Kidney (tissue), 14 donors: ENCODE measurements around the gene KLHL11. TPM values are rescaled to one million over a fixed set of nuclear protein-coding genes. Genes with fewer than 3 reads are reported as not detected.
A peak's percentile ranks its signal among the peaks of the same experiment; 100 is the strongest.

Experiments used
- DNase-seq, 5 donors: peaks; one replicate each; pipeline ENCODE4 v3.0.0-alpha.2; 2013 to 2020
- FAIRE-seq: peaks from 2 replicates; lab custom pipeline; 2012; peaks lifted over from hg19 to GRCh38; lab: Jason Lieb, UNC
- H3K27ac ChIP-seq, 2 donors: one replicate each; pipeline ENCODE4 v1.7.0; 2013; ENCODE audit warnings: low read depth in 2 of 2, low read length in 2 of 2, inconsistent platforms in 1 of 2
- H3K27me3 ChIP-seq: one replicate; pipeline ENCODE4 v1.7.1; 2013; ENCODE audit warnings: low read length, inconsistent platforms; ENCODE audit not compliant: control insufficient read depth, insufficient read depth
- H3K36me3 ChIP-seq, 3 donors: one replicate each; pipeline versions ENCODE4 v1.7.0 to v1.7.1; 2013; ENCODE audit warnings: low read length in 3 of 3, control low read depth in 1 of 3, inconsistent platforms in 1 of 3; ENCODE audit not compliant: insufficient read depth in 3 of 3, control insufficient read depth in 2 of 3
- H3K4me1 ChIP-seq, 3 donors: one replicate each; pipeline versions ENCODE4 v1.7.0 to v1.7.1; 2013; ENCODE audit warnings: low read length in 3 of 3, inconsistent platforms in 1 of 3, low read depth in 1 of 3; ENCODE audit not compliant: control insufficient read depth in 2 of 3, insufficient read depth in 2 of 3
- H3K4me3 ChIP-seq, 3 donors: one replicate each; pipeline versions ENCODE4 v1.7.0 to v1.8.1; 2013; ENCODE audit warnings: low read length in 3 of 3, control low read depth in 1 of 3, inconsistent platforms in 1 of 3
- H3K9ac ChIP-seq, 3 donors: one replicate each; pipeline versions ENCODE4 v1.7.0 to v1.7.1; 2013; ENCODE audit warnings: low read length in 3 of 3, control low read depth in 1 of 3, inconsistent platforms in 1 of 3
- H3K9me3 ChIP-seq, 3 donors: one replicate each; pipeline versions ENCODE4 v1.7.0 to v1.7.1; 2013; ENCODE audit warnings: low read length in 3 of 3, control low read depth in 1 of 3, inconsistent platforms in 1 of 3; ENCODE audit not compliant: control insufficient read depth in 2 of 3, insufficient read depth in 1 of 3
- intact Hi-C: fragments of 100-400 bp; cut with DNase I; formaldehyde crosslinking; loops from one replicate; pipeline ENCODE4 v1.11.1; 2022
- polyA plus RNA-seq: library from polyadenylated mRNA; stranded (reverse); fragments of 350-450 nt; fragmentation: Illumina TruSeq; extraction: RNeasy Lipid Tissue Mini Kit (QIAGEN cat#74804); gene quantifications from one replicate; pipeline ENCODE4 v1.2.3, GENCODE V29; 2014; ENCODE audit warnings: low read depth, low replicate concordance; ENCODE audit not compliant: insufficient read depth
- total RNA-seq: library from RNA; stranded (reverse); fragmentation: NEBNext Ultra II Directional; extraction: Animal tissue kit (Norgen Biotek cat#: 25700); gene quantifications from one replicate; pipeline ENCODE4 v1.2.1, GENCODE V29; 2021
- TF ChIP-seq, protein P1 (sequence below): IDR thresholded peaks from 3 replicates; pipeline ENCODE4 v1.5.1; 2012; ENCODE audit warnings: mild to moderate bottlenecking, moderate library complexity, borderline replicate concordance; ENCODE audit not compliant: insufficient read depth; ENCODE audit errors: extremely low read depth
- donor health status: control.
- donor health status: control.
- donor health status: control.
- donor health status: control.
- donor health status: control.
- donor health status: DM: yes; HTN: yes; CAD: no.
- donor health status: Normal renal cell carcinoma (clear cell type).

KLHL11 gene
- total and polyA plus RNA-seq, 2 donors from 2014 or later, result 0.37 to 16.1 TPM

GRCh38 chr17:41825175-41825845 is 39.9 kb downstream of the KLHL11 start:
- intact Hi-C loops, result no loop called here
- DNase-seq, result peak in 1 of 5 donors; percentile 66
- no peak for FAIRE-seq
- Histone ChIP-seq H3K4me3 (no peak overlapping the region), H3K9me3 (no peaks in the 10 kb centered on the region), H3K27ac (no peak overlapping the region), H3K4me1 (no peaks in the 10 kb centered on the region), H3K27me3 (no peaks in the 10 kb centered on the region), H3K36me3 (peaks cover 5 to 24% (median 7%) of the 10 kb centered on the region in 3 donors), H3K9ac (no peak overlapping the region)
- TF ChIP-seq, protein P1, sequence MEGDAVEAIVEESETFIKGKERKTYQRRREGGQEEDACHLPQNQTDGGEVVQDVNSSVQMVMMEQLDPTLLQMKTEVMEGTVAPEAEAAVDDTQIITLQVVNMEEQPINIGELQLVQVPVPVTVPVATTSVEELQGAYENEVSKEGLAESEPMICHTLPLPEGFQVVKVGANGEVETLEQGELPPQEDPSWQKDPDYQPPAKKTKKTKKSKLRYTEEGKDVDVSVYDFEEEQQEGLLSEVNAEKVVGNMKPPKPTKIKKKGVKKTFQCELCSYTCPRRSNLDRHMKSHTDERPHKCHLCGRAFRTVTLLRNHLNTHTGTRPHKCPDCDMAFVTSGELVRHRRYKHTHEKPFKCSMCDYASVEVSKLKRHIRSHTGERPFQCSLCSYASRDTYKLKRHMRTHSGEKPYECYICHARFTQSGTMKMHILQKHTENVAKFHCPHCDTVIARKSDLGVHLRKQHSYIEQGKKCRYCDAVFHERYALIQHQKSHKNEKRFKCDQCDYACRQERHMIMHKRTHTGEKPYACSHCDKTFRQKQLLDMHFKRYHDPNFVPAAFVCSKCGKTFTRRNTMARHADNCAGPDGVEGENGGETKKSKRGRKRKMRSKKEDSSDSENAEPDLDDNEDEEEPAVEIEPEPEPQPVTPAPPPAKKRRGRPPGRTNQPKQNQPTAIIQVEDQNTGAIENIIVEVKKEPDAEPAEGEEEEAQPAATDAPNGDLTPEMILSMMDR, result no peak

GRCh38 chr17:41824086-41824485 is 41.1 kb downstream of the KLHL11 start:
- Histone ChIP-seq H3K9ac (no peak overlapping the region), H3K36me3 (peaks cover 0 to 16% (median 2%) of the 10 kb centered on the region in 3 donors), H3K9me3 (no peaks in the 10 kb centered on the region), H3K4me3 (no peak overlapping the region), H3K4me1 (no peaks in the 10 kb centered on the region), H3K27me3 (no peaks in the 10 kb centered on the region), H3K27ac (no peak overlapping the region)
- peak in 1 of 5 donors; percentile 51 for DNase-seq
- TF ChIP-seq, protein P1, result no peak
- intact Hi-C loops, result no loop called here
- no peak for FAIRE-seq

DNA sequence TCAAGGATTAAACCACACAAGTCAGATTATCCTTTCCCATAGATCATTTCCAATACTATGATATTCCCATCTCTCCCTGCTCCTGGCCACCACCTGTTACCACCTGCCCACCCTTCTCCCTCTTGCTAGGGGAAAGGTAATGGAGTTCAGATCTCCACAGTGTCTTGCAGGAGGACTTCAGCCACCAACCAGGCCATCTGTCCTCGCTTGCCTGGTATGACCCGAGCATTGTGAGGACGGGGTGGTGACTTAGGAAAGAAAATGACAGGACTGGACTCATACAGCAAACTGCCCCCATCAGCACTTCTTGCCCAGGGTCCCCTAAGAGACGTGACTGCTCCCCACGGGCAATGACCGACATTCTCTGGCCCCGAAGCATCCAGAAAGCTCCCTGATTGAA is 41.6 kb downstream of the KLHL11 start:
- intact Hi-C loops, result no loop called here
- peaks cover 0 to 16% (median 2%) of the 10 kb centered on the region in 3 donors for H3K36me3 ChIP-seq
- no peaks in the 10 kb centered on the region for H3K9me3 ChIP-seq
- H3K27me3 ChIP-seq, result no peaks in the 10 kb centered on the region
- no peak for DNase-seq
- FAIRE-seq, result no peak
- no peak overlapping the region for H3K4me3 ChIP-seq
- H3K4me1 ChIP-seq, result no peaks in the 10 kb centered on the region
- no peak overlapping the region for H3K27ac ChIP-seq
- no peak overlapping the region for H3K9ac ChIP-seq
- TF ChIP-seq, protein P1, result no peak

- no peak for DNase-seq
Measured at GRCh38 chr17:41823141-41823524, 42.1 kb downstream of the KLHL11 start.

More at GRCh38 chr17:41823141-41823524, 42.1 kb downstream of the KLHL11 start:
- no peak overlapping the region for H3K4me3 ChIP-seq
- no peaks in the 10 kb centered on the region for H3K27me3 ChIP-seq
- no peaks in the 10 kb centered on the region for H3K9me3 ChIP-seq
- H3K36me3 ChIP-seq, result peaks cover 0 to 16% (median 2%) of the 10 kb centered on the region in 3 donors
- intact Hi-C loops, result no loop called here
- H3K27ac ChIP-seq, result no peak overlapping the region
- FAIRE-seq, result no peak
- no peak overlapping the region for H3K9ac ChIP-seq
- no peaks in the 10 kb centered on the region for H3K4me1 ChIP-seq
- TF ChIP-seq, protein P1, result no peak
